Tibial nerve (tissue), 4 donors: ENCODE measurements around the gene TSACC. TPM values are rescaled to one million over a fixed set of nuclear protein-coding genes. Genes with fewer than 3 reads are reported as not detected.
"Not testable (repeated sequence)": the region's sequence is repeated elsewhere in the genome, so short reads cannot be mapped to it uniquely, and the experiment has no call there.

Experiments
- DNase-seq, 2 donors: peaks; one replicate each; pipeline ENCODE4 v3.0.0-alpha.2; 2019; ENCODE audit warnings: low spot score in 2 of 2
- H3K27ac ChIP-seq, 4 donors: fragments of 200-600 bp; sonication (generic) in 3 of 4; one replicate each; pipeline ENCODE4 v1.5.1; 2017 to 2019; ENCODE audit warnings: mild to moderate bottlenecking in 1 of 4
- H3K27me3 ChIP-seq, 2 donors: fragments of 200-600 bp; sonication (generic) in 1 of 2; one replicate each; pipeline versions ENCODE4 v1.5.1 to v1.6.0; 2017 to 2019
- H3K36me3 ChIP-seq, 3 donors: fragments of 200-600 bp; sonication (generic); one replicate each; pipeline ENCODE4 v1.5.1; 2018 to 2019
- H3K4me1 ChIP-seq, 4 donors: fragments of 200-600 bp; sonication (generic) in 3 of 4; one replicate each; pipeline ENCODE4 v1.5.1; 2017 to 2019
- H3K4me3 ChIP-seq, 4 donors: fragments of 200-600 bp; sonication (generic) in 3 of 4; one replicate each; pipeline ENCODE4 v1.5.1; 2017 to 2019; ENCODE audit warnings: mild to moderate bottlenecking in 1 of 4, moderate library complexity in 1 of 4
- H3K9me3 ChIP-seq, 4 donors: fragments of 200-600 bp; sonication (generic) in 3 of 4; one replicate each; pipeline ENCODE4 v1.5.1; 2017 to 2019
- CTCF ChIP-seq, 5 experiments: fragments of 200-600 bp in 3 of 5; fragments of 450-650 bp in 2 of 5; sonication (generic) in 3 of 5; IDR thresholded peaks; one replicate each; pipeline ENCODE4 v1.5.1; 2016 to 2019; ENCODE audit warnings: antibody characterized with exemption in 5 of 5, mild to moderate bottlenecking in 3 of 5, moderate library complexity in 2 of 5
- EP300 ChIP-seq, 2 donors: sonication (generic); formaldehyde crosslinking; IDR thresholded peaks; one replicate each; pipeline ENCODE4 v1.6.1; 2017; ENCODE audit warnings: antibody characterized with exemption in 2 of 2, mild to moderate bottlenecking in 1 of 2
- POLR2A ChIP-seq, 2 donors: fragments of 450-650 bp; IDR thresholded peaks; one replicate each; pipeline ENCODE4 v1.6.1; 2017; ENCODE audit warnings: antibody characterized with exemption in 2 of 2, mild to moderate bottlenecking in 2 of 2, moderate library complexity in 2 of 2
- WGBS, 2 donors: methylation state at CpG; one replicate each; pipeline ENCODE4 v1.1.5; 2018; 5-methylcytosine and 5-hydroxymethylcytosine counted together
- total RNA-seq, 4 donors: library from RNA; depleted of rRNA; stranded (reverse); fragments of >200 nt; gene quantifications; one replicate each; pipeline ENCODE4 v1.1.0, GENCODE V29; 2016

TSACC gene
- total RNA-seq, 4 donors from 2014 or later: not detected

GRCh38 chr1:156320560-156320959 is 17.8 kb upstream of the TSACC start:
- Histone ChIP-seq H3K36me3 (peaks cover 17 to 100% (median 65%) of the 10 kb centered on the region in 3 donors), H3K4me3 (no peak overlapping the region), H3K27me3 (no peaks in the 10 kb centered on the region), H3K27ac (no peak overlapping the region), H3K4me1 (no peaks in the 10 kb centered on the region), H3K9me3 (no peaks in the 10 kb centered on the region)
- WGBS, 2 donors: 87 to 92% methylated on average over 3 of the region's 3 CpGs
- no peak for TF ChIP-seq EP300 (IDR thresholded peaks at IDR 0.05)
- no peak for TF ChIP-seq POLR2A (IDR thresholded peaks at IDR 0.05)
- TF ChIP-seq CTCF (IDR thresholded peaks at IDR 0.05): no peak
- DNase-seq: no peak

GRCh38 chr1:156323179-156323578 is 15.1 kb upstream of the TSACC start:
- DNase-seq, H3K27ac ChIP-seq, H3K9me3 ChIP-seq, H3K27me3 ChIP-seq, H3K4me3 ChIP-seq, H3K4me1 ChIP-seq: not testable (repeated sequence)
- peaks cover 17 to 90% (median 42%) of the 10 kb centered on the region in 3 donors for H3K36me3 ChIP-seq
- 92 to 94% methylated on average over 9 of the region's 9 CpGs for WGBS, 2 donors

- TF ChIP-seq CTCF (IDR thresholded peaks at IDR 0.05) (no peak), EP300 (IDR thresholded peaks at IDR 0.05) (no peak), POLR2A (IDR thresholded peaks at IDR 0.05) (no peak)
These were observed 2.1 kb upstream of the TSACC start for GRCh38 chr1:156336242-156336641.

GRCh38 chr1:156337052-156337887 is 1.1 kb upstream of the TSACC start:
- Histone ChIP-seq H3K27me3 (no peaks in the 10 kb centered on the region), H3K36me3 (peaks cover 0 to 33% (median 8%) of the 10 kb centered on the region in 3 donors), H3K9me3 (no peaks in the 10 kb centered on the region), H3K27ac (peak overlapping the region; percentile 64 to 88 (median 80)), H3K4me1 (peaks cover 0 to 28% (median 11%) of the 10 kb centered on the region in 4 donors), H3K4me3 (peak overlapping the region; percentile 59 to 81 (median 65))
- TF ChIP-seq CTCF (IDR thresholded peaks at IDR 0.05) (no peak), POLR2A (IDR thresholded peaks at IDR 0.05) (no peak), EP300 (IDR thresholded peaks at IDR 0.05) (no peak)
- DNase-seq: no peak
- WGBS, 2 donors: 45% methylated on average over 34 of the region's 34 CpGs

More at GRCh38 chr1:156336242-156336641, 2.1 kb upstream of the TSACC start:
- no peak for DNase-seq
- no peak overlapping the region for H3K27ac ChIP-seq
- peaks cover 0 to 28% (median 11%) of the 10 kb centered on the region in 4 donors for H3K4me1 ChIP-seq
- H3K27me3 ChIP-seq: no peaks in the 10 kb centered on the region
- no peaks in the 10 kb centered on the region for H3K9me3 ChIP-seq
- peaks cover 0 to 43% (median 14%) of the 10 kb centered on the region in 3 donors for H3K36me3 ChIP-seq
- no peak overlapping the region for H3K4me3 ChIP-seq
- WGBS, 2 donors: 77% methylated on average over 4 of the region's 4 CpGs

GRCh38 chr1:156337888-156338179 is 492 bp upstream of the TSACC start:
- H3K27me3 ChIP-seq: no peaks in the 10 kb centered on the region
- DNase-seq: no peak
- H3K4me3 ChIP-seq: peak overlapping the region; percentile 59 to 81 (median 65)
- H3K27ac ChIP-seq: peak overlapping the region; percentile 64 to 88 (median 80)
- 0% methylated on average over 14 of the region's 14 CpGs for WGBS, 2 donors
- TF ChIP-seq EP300 (IDR thresholded peaks at IDR 0.05) (no peak), CTCF (IDR thresholded peaks at IDR 0.05) (no peak), POLR2A (IDR thresholded peaks at IDR 0.05) (no peak)
- H3K4me1 ChIP-seq: peaks cover 0 to 28% (median 11%) of the 10 kb centered on the region in 4 donors
- H3K36me3 ChIP-seq: peaks cover 0 to 28% (median 2%) of the 10 kb centered on the region in 3 donors
- H3K9me3 ChIP-seq: no peaks in the 10 kb centered on the region
